HS-5 (cell line): ENCODE measurements around the gene PRRG3.
A peak's percentile ranks its signal among the peaks of the same experiment; 100 is the strongest.
"Not testable (repeated sequence)": the region's sequence is repeated elsewhere in the genome, so short reads cannot be mapped to it uniquely, and the experiment has no call there.

Experiments used
- DNase-seq: peaks from one replicate; pipeline ENCODE4 v3.0.0-alpha.2; 2012; ENCODE audit warnings: low read depth

Gene PRRG3

GRCh38 chrX:151694661-151695582, at the start of gene PRRG3:
PRRG3 (plus strand) TSS chrX:151695458; CDS start chrX:151698815, 3,357 bp downstream.
- DNase-seq: no peak

- no peak for DNase-seq
Measured at GRCh38 chrX:151675121-151675746, 20.0 kb upstream of the PRRG3 start.

DNA sequence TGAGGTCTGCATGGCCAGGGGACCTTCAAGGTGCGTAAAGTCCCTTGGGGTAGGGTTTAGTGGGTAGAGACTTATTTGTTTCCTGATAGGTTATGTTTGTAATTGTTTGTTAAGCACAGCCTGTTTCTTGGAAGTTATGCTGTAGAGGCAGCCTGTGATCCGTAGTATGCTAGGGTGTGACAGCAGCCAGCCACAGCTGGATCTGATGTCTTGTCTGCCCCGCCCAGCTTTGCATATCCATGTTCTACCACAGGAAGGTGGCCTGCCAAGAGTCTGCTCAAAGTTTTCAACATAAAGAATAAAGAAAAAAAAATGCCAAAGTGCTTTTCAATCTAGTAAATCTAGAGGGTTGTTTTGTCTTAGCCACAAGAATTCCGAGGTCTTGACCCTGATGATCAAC, 19.1 kb upstream of the PRRG3 start:
- DNase-seq: no peak

DNA sequence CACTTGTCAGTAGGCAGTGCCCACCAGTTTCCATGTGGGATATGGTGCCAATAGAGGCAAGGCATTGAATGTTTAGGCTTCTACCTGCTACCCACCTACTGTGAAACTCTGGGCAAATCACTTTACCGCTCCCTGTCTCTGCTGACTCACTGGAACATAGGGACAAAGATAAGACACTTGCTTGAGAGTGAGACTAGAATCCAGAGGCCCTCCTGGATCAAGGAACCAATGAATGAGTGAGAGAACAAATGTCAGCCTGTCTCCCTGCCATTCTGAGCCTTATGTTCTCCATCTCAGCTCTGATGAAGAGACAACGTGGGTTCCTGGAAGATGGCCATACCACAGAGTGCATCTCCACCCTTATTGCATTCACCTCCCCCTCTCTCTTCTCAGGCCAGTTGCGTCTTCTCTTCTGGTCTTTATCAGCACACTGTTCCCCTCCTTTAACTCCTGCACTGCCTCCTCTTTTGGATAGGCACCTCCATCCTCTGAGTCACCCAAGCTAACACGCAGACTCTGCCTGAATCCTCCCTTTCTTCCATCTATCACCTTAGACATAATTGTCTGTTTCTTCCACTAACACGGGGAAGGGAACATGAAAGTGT, 15.4 kb upstream of the PRRG3 start:
- DNase-seq: no peak

DNA sequence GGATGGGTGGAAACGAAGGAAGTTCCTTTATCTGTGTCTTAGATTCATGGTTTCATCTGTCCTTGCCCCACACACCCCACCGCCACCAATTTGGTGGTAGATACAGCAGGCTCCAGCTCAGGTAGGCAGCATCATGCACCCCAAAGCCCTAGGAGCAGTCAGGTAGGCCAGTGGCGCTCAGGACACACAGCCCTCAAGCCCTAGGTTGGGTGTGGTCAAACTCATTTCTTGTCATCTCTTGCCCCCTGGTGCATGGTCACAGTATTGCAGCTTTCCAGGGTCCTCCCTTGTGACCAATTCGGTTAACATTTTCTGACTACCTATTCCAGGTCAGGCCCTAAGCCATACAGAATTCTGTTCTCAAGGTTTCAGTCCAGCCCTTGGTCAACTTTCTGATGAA, 14.5 kb upstream of the PRRG3 start:
- peak; percentile 3 for DNase-seq

GRCh38 chrX:151687635-151688034, 7.6 kb upstream of the PRRG3 start:
- DNase-seq: no peak

DNA sequence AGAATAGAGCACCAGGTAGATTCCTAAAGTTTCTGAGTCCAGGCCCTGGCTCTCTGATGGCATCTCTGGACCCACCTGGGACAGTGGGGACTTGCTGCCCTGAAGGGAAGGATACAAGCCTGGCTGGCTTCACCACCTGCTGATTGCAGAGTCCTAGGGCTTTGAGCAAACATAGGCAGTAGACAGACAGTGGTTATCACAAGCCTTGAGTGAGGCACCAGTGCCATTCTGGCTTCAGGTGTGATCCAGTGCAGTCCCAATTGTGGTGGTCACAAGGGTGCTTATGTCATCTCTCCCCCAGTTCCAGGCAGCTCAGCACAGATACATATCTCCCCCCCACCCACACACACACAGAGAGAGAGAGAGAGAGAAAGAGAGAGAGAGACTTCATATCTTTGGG, 6.6 kb upstream of the PRRG3 start:
- DNase-seq: no peak

DNA sequence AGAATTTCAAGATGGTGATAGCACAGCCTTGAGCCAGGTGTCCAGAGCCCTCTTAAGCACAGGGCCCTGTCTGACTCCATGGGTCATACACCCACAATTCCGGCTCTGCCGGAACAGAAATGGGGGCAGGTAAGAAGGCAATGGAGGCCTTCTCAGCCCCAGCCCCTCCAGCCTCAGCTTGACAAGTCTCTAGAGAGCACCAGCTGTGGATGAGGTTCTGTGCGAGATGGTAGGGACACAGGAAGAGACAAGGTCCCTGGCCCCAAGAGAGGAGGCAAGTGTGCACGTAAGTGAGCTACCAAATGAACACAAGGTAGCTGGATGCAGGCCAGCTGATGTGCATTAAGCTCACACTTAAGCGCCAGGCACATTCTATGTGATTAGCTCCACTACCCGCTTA, 2.4 kb upstream of the PRRG3 start:
- DNase-seq: no peak

DNA sequence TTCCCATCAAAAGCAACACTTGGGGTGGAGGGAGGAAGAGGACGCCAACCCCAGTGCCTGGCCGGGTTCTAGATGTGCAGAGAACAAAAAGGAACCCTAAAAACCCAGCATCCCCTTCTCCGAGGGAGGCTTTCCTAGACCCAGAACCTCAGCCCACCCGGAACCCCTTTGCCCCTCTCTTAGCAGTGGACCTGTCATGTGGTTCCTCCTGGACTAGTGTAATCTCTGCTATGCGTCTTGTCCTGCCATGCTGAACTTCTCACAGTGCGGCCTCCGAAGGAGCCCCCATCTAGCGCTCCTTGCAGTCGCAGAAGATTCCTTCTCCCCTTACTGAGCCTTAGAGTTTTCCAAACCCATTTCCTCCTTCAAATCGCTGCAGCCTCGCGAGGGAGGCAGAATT, 1.1 kb upstream of the PRRG3 start:
- no peak for DNase-seq

GRCh38 chrX:151695583-151696340, 504 bp downstream of the PRRG3 start:
- DNase-seq: no peak

GRCh38 chrX:151697082-151697481, 1.8 kb downstream of the PRRG3 start:
- not testable (repeated sequence) for DNase-seq

GRCh38 chrX:151697522-151697921, 2.3 kb downstream of the PRRG3 start:
- peak; percentile 63 for DNase-seq

- DNase-seq: no peak
Measured at GRCh38 chrX:151698485-151698884, 3.2 kb downstream of the PRRG3 start.

DNA sequence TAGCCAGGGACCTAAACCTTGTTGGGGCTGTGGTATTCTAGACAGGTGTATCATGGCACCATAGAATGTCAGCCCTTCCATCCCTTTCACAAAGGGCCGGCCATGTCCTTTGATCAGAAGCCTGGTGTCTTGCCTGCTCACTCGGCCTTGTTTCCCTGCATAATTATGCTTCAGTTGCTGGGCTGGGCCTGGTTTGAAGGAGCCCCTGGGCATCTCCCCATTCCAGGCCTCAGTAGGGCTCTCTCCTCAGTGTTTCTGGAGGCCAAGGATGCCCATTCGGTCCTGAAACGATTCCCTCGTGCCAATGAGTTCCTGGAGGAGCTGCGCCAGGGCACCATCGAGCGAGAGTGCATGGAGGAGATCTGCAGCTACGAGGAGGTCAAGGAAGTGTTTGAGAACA, 4.5 kb downstream of the PRRG3 start:
- DNase-seq: no peak

DNA sequence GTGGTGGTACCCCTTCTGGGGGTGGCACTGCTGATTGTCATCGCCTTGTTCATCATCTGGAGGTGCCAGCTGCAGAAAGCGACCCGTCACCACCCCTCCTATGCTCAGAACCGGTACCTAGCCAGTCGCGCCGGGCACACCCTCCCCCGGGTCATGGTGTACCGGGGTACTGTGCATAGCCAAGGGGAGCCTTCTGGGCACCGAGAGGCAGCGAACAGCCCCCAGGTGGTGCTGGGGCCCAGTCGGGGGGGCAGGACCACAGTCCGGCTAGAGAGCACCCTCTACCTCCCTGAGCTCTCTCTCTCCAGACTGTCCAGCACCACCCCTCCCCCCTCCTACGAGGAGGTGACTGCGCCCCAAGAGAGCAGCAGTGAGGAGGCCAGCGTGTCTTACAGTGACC, 5.3 kb downstream of the PRRG3 start:
- no peak for DNase-seq

DNA sequence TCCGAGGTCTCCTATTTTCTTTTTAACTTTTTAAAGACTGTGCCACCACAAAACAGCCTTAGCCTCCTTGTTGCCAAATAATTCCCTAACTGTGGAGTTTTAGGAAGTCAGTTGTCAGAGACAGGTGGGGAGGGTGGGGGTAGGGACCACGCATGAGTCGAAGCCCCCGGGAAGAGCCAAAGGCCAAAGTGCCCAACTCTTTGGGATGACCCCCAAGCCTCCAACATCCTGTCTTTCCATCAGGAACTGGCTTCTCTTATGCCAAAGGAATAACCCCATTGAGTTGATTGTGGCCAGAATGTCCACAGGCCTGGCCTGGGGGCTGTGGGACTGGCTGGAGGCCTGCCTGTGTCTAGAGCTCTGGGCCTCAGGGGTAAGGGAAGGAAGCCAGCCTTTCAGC, 5.8 kb downstream of the PRRG3 start:
- no peak for DNase-seq

- DNase-seq: no peak
Measured at GRCh38 chrX:151701531-151701930, 6.3 kb downstream of the PRRG3 start.

DNA sequence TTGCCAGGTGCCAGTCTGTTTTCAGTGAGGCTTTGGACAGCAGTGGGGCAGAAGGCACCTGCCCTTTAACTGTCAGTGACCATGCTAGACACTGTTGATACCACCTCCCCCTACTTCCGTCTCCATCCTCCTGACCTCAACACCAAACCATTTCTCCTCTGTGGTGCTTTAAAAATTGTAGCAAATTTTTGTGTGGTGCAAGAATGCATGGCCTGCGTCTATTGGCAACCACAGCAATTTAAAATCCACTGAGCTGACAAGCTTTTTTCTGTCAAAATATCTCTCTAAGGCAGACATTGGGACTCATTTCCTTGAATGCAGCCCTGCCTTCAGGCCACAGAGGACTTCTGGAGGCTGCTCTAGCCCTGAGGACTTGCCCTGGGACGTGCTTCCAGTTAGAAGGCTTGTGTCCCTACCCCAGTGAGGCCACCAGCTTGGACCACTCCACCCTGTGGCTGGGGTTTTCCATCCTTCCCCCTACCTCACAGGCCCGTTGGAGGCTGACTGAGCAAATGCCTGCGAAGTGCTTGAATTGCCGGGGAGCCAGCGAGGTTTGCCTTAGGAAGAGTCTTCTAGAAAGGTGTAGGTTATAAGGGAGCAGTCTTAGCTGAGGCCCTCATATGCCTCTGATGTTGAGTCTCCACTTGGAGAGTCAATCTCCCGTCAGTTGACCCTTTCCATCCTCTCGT, 6.9 kb downstream of the PRRG3 start:
- DNase-seq: no peak

- DNase-seq: no peak
Measured at GRCh38 chrX:151702741-151703340, 7.6 kb downstream of the PRRG3 start.

DNA sequence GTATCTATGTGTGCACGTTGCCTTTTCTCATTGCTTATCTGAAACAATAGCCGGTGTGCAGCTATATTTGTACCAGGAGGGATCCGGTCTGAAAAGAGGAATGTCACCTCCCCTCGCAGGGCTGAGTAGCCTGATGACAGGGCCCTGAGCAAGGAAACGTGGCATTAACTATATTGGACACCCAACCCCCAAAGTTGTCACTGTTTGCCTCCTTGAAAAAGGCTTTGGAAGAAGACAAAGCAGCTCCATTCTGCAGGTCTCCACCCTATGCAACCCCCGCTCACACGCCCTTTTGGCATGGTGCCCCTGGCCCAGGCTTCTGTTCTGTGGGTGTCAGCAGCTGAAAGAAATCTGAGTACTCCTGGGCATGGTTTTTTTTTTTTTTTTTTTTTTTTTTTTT, 8.2 kb downstream of the PRRG3 start:
- DNase-seq: no peak

DNA sequence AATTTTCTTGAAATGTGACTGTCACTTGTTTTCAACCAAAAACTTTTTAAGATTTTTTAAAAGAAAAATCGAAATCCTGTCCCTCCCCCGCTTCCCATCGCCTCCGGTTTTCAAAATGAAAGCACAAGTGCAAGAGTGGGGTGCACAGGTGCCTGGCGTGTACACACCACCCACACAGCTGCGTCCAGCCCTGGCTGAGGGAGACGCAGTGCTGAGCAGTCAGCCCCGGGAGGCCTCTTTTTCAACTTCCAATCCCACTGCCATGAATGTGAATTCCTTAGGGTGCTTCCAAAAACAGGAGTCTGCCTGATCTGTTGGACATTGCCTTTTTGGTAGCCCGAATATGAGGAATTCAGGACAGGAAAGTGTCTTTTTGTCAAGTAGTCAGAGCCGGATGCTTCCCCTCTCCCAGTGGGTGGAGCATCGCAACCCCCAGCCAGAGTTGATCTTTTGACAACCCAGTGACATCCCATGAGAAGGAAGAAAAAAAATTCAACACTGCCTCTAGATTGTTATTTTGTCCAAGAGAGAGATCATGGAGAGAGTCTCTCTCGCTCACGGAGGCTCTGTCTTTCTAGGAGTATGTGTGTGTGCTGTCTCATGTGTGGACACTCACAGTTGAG, 8.9 kb downstream of the PRRG3 start:
- no peak for DNase-seq
